GM21447 (cell line): ENCODE measurements around the gene CSNK2A1.
A peak's percentile ranks its signal among the peaks of the same experiment; 100 is the strongest.
"Not testable (repeated sequence)": the region's sequence is repeated elsewhere in the genome, so short reads cannot be mapped to it uniquely, and the experiment has no call there.

Experiments used
- ATAC-seq: cut with Tn5 transposase; IDR thresholded peaks from one replicate; pipeline ENCODE4 v1.9.1; 2021; ENCODE audit not compliant: unreplicated experiment

The CSNK2A1 gene

GRCh38 chr20:543369-544152, at the start of gene CSNK2A1:
CSNK2A1 (minus strand) TSS chr20:543790; CDS start chr20:508551, 35,239 bp downstream.
- peak; percentile 90 for ATAC-seq

DNA sequence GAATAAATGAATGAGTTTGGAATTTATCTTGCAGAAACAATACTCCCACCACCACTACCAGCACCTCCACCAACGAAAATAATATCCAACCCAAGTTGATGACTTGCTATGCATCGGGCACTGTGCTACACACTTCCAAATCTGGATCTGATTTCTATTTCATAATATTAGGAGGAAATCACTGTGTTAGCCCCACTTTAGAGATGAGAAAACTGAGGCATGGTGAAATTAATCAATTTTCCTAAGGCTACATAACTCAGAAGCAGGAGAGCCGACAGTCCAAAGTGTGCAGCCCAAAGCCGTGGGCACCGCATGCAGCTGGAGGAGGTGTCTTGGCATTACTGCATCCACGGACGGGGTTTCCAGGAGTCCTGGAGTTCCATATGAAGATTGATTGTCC, 48.9 kb upstream of the CSNK2A1 start:
- ATAC-seq: no peak

GRCh38 chr20:591941-592340, 48.4 kb upstream of the CSNK2A1 start:
- ATAC-seq: no peak

- ATAC-seq: peak; percentile 45
These were observed 45.5 kb upstream of the CSNK2A1 start for GRCh38 chr20:588932-589672.

DNA sequence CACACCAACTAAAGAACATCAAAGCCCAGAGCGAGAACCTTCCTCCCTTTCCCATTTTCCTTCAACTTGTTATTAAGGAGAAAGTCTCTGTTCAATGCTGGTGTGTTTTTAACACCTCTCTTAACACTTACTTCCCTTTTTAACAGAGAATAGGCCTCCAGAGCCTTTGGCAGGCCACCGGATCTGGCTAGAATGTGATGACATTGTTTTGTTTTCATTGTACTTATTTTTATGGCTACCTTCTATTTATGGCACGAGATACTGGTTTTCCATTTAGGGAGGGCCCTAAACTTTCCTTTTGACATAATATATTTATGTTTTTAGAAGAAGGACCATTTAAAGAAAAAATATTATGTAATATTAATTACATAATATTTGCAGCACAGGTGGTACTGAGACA, 44.9 kb upstream of the CSNK2A1 start:
- no peak for ATAC-seq

DNA sequence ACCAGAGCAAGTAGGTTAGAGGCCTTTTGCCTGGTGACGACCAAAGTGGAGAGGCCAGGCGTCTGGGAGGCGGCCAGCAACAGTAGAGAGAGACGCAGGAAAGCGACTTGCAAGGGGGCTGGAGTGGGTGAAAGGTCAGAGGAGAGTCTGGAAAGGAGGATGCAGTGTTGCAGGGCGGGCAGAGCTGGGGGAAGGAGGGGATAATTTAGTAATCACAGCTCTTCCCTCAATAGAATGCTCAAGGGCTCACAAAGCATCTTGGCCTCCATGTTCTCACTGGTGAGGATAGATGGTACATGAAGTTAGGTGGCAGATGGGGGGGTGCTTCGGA, 41.3 kb upstream of the CSNK2A1 start:
- no peak for ATAC-seq

DNA sequence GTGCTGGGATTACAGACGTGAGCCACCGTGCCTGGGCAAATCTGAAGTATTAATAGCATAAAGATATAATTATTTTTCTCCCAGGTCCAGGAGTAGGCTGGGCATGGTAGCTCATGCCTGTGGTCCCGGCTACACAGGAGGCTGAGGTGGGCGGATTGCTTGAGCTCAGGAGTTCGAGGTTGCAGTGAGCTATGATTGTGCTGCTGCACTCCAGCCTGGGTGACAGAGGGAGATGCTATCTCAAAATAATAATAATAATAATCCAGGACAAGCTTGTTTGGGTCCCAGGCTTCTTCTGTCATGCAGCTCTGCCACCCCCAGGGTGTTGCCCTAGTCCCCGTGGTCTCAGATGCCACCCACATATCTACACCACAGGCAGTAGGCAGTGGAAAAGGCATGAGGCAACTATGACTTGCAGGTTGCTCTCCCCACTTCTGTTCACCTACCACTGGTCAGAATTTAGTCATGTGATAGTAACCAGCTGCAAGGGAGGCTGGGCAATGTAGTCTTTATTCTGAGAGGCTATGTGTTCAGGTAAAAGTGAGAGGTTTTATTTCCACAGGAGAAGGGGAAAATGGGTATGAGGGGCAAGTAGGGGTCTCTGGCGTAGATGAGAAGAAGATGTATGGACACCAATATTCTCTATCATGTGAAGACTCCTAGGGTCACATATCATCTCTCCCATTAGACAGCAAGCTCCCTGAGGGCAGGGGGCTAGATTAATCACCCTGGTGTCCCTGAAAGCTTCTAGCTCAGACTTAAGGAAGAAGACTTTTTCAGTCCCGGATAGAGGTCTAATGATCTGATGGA, 40.8 kb upstream of the CSNK2A1 start:
- no peak for ATAC-seq

GRCh38 chr20:582204-582603, 38.6 kb upstream of the CSNK2A1 start:
- no peak for ATAC-seq

GRCh38 chr20:578940-579690, 35.5 kb upstream of the CSNK2A1 start:
- ATAC-seq: not testable (repeated sequence)

- no peak for ATAC-seq
These were observed 33.7 kb upstream of the CSNK2A1 start for GRCh38 chr20:577167-577791.

- ATAC-seq: no peak
These were observed 32.6 kb upstream of the CSNK2A1 start for GRCh38 chr20:576156-576555.

- ATAC-seq: no peak
These were observed 31.6 kb upstream of the CSNK2A1 start for GRCh38 chr20:575230-575629.

DNA sequence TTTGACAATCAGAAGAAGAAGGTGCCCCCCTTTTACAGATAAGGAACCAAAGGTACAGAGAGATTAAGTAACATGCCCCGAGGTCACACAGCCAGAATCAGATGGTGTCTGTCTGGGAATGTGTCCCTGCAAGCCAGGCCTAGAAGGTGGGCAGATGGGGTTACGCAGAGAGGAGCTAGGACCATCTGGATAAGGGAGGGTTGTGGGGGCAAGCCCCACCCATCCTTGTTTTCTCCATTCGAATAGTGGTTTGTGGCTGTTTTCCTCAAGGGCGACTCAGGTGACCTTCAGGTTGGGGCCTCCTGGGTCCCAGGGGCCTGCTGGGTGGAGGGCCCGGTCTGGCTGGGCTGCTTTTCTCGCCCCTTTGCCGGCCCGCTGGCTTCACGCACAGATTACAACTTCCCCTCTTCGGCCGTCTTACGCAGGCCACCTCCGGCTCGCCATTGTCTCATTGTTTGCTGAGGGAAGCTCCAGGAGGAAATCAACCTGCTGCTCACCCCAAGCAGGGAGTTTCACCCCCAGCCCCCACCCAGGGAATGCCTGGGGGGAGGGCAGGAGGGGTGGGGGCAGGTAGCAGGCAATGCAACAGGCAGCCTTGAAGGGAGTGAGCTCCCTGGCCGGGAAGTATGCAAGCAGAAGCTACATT, 30.8 kb upstream of the CSNK2A1 start:
- ATAC-seq: no peak

DNA sequence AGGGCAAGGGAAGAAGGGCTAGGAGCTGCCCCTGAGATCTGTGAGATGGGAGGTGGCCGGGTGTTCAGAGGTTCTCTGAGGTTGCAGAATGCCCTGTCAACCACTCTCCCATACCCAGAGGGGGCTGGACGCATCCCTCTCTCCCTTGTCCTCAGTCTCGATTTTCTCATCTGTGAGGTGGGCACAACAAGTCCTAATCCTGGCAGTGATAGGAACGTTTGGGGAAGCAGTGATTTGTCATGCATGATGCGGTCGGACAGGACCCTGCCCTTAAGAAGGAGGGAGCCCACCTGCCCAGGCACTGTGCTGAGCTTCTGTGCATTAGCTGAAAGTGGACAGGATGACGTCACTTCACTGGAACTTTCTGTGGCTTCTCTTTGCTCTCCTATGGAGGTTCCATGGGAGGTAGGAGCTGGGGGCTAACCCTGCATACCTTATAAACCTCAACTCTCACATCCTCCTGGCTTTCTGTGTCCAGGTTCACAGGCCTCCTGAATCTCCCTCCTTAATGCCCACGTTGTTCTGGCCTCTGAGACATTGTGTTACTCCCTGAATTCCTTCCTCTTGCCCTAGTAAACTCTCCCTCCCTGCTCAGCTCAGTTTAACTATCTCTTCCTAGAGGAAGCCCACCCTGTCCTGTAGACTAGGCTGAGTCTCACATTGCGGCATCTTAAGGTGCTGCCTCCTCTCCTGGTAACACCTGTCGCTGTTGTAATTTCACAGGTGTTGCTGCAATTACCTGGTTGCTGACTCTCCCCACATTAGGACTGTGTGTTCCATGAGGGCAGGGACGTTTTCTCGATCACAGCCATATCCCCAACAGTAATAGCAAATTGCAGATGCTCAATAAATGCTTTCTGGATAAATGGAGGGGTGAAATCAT, 30.1 kb upstream of the CSNK2A1 start:
- no peak for ATAC-seq

DNA sequence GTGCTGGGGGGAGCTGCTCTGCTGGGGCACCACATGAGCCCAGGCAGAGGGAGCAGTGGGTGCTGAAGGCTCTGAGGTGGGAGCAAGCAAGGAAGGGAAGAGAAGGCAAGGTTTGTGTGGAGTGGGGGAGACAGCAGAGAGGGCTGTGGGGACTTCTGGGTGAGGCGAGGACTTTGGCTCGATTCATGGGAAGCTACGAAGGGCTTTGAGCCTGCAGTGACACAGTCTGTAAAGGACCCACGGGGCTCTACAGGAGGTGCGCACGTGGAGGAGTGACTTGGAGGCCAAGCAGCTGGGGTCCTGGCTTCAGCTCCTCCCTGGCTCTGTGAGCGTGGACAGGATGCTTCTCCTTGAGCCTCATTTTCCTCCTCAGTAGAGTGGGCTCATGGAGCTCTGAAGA, 29.1 kb upstream of the CSNK2A1 start:
- ATAC-seq: no peak

DNA sequence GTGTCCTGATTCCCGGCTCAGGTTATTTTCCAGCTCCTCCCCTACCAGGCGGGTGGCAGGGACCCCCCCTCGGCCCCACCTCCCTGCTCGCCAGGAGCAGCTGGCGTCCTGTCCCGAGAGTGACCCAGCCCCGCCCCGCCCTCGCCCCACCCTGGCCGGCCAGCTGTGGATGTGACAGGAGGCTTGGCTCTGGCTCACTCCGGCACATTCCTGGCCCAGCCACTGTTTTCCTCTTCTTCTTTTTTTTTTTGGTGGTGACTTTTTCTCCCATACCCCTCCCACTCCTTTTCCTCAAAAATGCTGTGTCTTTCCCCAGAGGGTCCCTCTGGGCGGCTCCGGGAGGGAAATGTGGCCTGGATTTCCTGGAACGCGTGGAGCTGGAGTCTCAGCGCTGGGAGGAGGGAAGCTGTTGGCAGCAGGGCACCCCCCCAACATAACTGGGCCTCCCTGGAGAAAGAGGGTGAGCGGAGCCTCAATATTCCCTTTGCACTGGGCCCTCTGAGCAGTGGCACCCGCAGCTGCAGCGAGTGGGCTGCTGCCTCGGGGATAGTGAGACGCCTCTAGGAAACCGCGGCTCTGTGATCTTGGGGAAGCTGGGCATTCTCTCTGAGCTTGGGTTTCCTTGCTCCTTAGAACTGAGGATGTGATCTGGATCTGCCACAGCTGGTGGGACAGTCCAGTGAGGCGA, 28.3 kb upstream of the CSNK2A1 start:
- ATAC-seq: no peak

DNA sequence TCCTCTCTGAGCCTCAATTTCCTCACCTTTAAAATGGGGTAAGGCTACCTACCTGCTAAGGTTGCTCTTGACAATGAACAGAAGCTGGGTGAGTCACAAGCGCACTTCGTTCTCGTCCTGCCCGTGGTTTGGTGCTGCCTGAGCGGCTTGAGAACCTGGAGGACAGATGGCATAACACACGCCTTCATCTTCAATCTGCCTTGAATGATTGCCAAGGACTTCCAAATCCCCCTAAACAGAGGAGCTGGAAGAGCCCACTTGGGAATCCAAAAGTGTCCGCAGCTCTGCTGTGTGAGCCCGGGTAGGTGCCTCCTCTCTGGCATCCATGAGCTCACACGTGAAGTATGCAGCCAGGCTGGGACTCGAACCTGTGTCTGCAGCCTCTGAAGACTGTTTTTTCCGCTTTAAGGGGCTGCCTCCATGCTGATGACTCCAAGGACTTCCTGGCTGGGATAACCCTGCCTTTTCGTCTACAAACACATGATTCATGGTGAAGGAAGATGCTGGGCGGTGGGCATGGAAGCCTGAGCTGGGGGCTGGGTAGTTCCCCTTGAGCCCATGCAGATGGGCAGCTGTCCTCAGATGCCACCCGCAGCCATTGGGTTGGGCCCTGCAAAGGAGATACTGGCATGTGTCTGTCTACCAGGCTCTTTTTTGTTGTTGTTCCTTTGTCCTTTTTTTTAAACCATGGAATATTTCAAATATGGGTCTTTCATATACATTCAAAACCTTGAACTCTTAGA, 25.3 kb upstream of the CSNK2A1 start:
- ATAC-seq: no peak
